ENCODE data around the gene MYO5B.

MYO5B gene

DNA sequence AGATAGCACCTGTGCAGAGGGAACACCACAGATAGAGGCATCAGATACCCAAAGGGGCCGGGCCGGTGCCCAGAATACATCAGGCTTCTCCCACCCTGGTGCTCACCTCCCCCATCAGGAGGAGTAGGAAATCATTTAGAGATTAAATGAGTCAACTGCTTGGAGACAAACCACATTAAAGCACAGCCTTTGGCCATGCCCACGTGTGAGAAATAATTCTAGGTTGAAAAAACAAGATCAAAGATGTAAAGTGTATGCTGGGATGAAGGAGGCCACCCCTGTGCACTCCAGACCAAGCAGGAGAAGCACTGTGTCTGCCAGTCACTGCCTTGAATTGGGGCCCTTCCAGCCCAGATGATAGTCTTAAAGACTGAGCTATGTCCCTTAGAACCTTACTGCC lies 228.9 kb downstream of the MYO5B start:
- H3K27me3 Mint-ChIP-seq (ENCODE audit: low read depth) = no peaks in the 10 kb centered on the region
- H3K4me1 Mint-ChIP-seq = peaks cover 33% of the 10 kb centered on the region
- TF ChIP-seq, protein P1, sequence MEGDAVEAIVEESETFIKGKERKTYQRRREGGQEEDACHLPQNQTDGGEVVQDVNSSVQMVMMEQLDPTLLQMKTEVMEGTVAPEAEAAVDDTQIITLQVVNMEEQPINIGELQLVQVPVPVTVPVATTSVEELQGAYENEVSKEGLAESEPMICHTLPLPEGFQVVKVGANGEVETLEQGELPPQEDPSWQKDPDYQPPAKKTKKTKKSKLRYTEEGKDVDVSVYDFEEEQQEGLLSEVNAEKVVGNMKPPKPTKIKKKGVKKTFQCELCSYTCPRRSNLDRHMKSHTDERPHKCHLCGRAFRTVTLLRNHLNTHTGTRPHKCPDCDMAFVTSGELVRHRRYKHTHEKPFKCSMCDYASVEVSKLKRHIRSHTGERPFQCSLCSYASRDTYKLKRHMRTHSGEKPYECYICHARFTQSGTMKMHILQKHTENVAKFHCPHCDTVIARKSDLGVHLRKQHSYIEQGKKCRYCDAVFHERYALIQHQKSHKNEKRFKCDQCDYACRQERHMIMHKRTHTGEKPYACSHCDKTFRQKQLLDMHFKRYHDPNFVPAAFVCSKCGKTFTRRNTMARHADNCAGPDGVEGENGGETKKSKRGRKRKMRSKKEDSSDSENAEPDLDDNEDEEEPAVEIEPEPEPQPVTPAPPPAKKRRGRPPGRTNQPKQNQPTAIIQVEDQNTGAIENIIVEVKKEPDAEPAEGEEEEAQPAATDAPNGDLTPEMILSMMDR (IDR thresholded peaks at IDR 0.05; ENCODE audit: unreplicated experiment in 3 of 3) = no peak
- no peaks in the 10 kb centered on the region for H3K36me3 Mint-ChIP-seq (ENCODE audit: low read depth)
- peak overlapping the region; percentile 90 to 99 (median 99) for H3K27ac Mint-ChIP-seq
- no peaks in the 10 kb centered on the region for H3K9me3 Mint-ChIP-seq
- H3K4me3 Mint-ChIP-seq = no peak overlapping the region

DNA sequence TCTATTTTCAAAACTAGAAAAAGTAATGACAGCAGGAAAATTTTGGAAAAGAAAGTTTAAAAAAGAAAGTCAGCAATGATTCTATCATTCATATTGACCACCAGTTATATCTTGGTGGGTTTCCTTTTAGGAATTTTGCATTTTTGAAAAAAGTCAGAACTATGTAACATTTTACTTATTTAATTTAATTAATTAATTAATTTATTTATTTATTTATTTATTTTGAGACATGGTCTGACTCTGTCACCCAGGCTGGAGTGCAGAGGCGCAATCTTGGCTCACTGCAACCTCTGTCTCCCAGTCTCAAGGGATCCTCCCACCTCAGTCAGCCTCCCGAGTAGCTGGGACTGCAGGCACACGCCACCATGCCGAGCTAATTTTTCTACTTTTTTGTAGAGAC lies 231.7 kb downstream of the MYO5B start:
- no peaks in the 10 kb centered on the region for H3K36me3 Mint-ChIP-seq (ENCODE audit: low read depth)

DNA sequence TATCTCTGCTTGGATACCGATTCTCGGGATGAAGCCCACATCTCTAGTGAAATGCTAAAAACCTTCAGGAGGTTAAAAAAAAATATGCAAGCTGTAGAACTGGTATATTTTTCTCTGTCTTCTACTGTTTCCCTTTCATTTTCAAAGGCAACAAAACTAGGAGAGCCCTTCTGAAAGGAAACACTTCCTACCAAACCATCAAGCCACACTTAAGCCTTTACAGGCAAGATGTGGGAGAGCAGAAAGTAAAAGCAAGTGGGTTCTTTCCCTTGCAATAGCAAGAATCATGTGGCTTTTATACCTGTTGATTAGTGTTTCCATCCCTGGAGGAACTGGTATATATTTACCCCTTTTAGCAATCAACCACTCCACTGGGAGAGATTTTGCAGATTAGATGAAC lies 233.7 kb downstream of the MYO5B start:
- no peak overlapping the region for H3K27ac Mint-ChIP-seq
- H3K4me1 Mint-ChIP-seq = peaks cover 2% of the 10 kb centered on the region
- TF ChIP-seq, protein P1 (IDR thresholded peaks at IDR 0.05; ENCODE audit: unreplicated experiment in 3 of 3) = no peak
- H3K27me3 Mint-ChIP-seq (ENCODE audit: low read depth) = peaks cover 5% of the 10 kb centered on the region
- H3K4me3 Mint-ChIP-seq = no peak overlapping the region
- H3K36me3 Mint-ChIP-seq (ENCODE audit: low read depth) = no peaks in the 10 kb centered on the region
- no peaks in the 10 kb centered on the region for H3K9me3 Mint-ChIP-seq

More for the DNA sequence above, 231.7 kb downstream of the MYO5B start:
- no peak overlapping the region for H3K4me3 Mint-ChIP-seq
- TF ChIP-seq, protein P1 (IDR thresholded peaks at IDR 0.05; ENCODE audit: unreplicated experiment in 3 of 3) = no peak
- H3K27ac Mint-ChIP-seq = peak overlapping the region in 1 of 3 experiments; percentile 15
- H3K9me3 Mint-ChIP-seq = no peaks in the 10 kb centered on the region
- peaks cover 20% of the 10 kb centered on the region for H3K4me1 Mint-ChIP-seq
- H3K27me3 Mint-ChIP-seq (ENCODE audit: low read depth) = peaks cover 5% of the 10 kb centered on the region

DNA sequence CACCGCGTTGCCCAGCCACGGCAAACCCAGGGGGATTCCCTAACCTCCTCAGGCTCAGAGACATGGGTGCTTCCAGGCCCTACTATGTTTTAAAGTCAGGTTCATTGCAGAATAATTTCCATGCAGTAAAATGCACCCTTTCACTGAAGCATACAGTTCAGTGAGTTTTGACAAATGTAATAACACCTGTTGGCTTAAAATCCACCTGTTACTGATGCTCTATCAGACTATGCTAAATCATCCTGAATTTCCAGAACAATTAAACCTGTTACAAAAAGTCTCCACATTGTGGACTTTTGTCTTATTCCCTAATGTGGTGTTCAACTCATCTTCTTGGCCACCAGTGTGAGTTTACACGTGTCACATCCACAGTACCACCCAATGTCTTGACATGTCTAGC lies 234.6 kb downstream of the MYO5B start:
- Mint-ChIP-seq H3K4me1 (no peaks in the 10 kb centered on the region), H3K4me3 (no peak overlapping the region), H3K27ac (peak overlapping the region in 2 of 3 experiments; percentile 4 to 31), H3K9me3 (no peaks in the 10 kb centered on the region), H3K36me3 (ENCODE audit: low read depth) (no peaks in the 10 kb centered on the region), H3K27me3 (ENCODE audit: low read depth) (peaks cover 5% of the 10 kb centered on the region)
- TF ChIP-seq, protein P1 (IDR thresholded peaks at IDR 0.05; ENCODE audit: unreplicated experiment in 3 of 3) = no peak

DNA sequence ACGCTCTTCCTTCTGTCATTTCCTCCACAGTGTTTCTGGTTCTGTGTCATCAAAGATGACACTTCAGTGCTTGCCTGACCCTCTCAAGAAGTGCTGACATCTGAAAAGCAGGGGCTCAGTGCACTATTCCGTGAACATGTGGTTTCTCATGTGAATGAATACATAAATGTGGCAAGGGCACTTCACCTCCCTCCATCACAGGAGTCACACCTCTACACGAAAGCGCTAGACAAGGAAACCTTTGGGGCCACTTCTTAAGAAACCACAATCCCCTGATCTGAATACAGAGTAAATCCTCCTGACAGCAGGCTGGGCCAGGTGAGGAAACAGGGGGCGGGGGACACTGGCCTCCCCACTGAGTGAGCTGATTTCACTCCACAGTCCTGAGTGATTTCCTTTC lies 235.8 kb downstream of the MYO5B start:
- Mint-ChIP-seq H3K4me1 (no peaks in the 10 kb centered on the region), H3K4me3 (no peak overlapping the region), H3K27me3 (ENCODE audit: low read depth) (peaks cover 5% of the 10 kb centered on the region), H3K27ac (no peak overlapping the region), H3K9me3 (no peaks in the 10 kb centered on the region), H3K36me3 (ENCODE audit: low read depth) (no peaks in the 10 kb centered on the region)
- TF ChIP-seq, protein P1 (IDR thresholded peaks at IDR 0.05; ENCODE audit: unreplicated experiment in 3 of 3) = no peak

DNA sequence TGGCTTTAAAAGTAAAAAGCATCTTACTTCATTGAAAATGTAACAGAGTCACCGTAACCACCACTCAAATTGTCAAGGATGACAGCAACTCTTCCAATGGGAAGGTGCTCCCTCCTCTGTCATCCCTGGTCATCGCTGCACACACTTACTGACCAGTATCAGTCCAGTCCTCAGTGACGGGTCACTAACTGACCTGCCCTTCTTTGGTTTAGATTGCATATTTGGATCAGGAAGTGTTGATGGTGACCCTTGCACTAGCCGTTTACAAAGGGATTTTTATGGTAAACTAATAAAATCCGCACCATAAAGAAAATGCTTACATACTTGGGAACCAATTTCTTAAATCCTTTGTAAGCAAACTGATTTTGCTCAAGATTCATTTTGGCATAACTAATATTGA lies 239.7 kb downstream of the MYO5B start:
- no peak overlapping the region for H3K4me3 Mint-ChIP-seq
- peaks cover 4% of the 10 kb centered on the region for H3K36me3 Mint-ChIP-seq (ENCODE audit: low read depth)
- peaks cover 5% of the 10 kb centered on the region for H3K27me3 Mint-ChIP-seq (ENCODE audit: low read depth)
- H3K27ac Mint-ChIP-seq = no peak overlapping the region
- TF ChIP-seq, protein P1 (IDR thresholded peaks at IDR 0.05; ENCODE audit: unreplicated experiment in 3 of 3) = no peak
- H3K9me3 Mint-ChIP-seq = no peaks in the 10 kb centered on the region
- H3K4me1 Mint-ChIP-seq = no peaks in the 10 kb centered on the region
